NCI-H526 (cell line): Measurements from ENCODE around the gene ZFP64.
"Not testable (repeated sequence)": the region's sequence is repeated elsewhere in the genome, so short reads cannot be mapped to it uniquely, and the experiment has no call there.

Experiments
- DNase-seq, 2 experiments: peaks; one replicate each; lab custom pipeline; 2025; lab: John Stamatoyannopoulos, UW

ZFP64 gene

GRCh38 chr20:52204136-52204535 is 12.6 kb upstream of the ZFP64 start:
- no peak for DNase-seq

- DNase-seq, result no peak
Measured at GRCh38 chr20:52201395-52201794, 9.8 kb upstream of the ZFP64 start.

- DNase-seq, result no peak
Measured at GRCh38 chr20:52200870-52201269, 9.3 kb upstream of the ZFP64 start.

GRCh38 chr20:52196845-52197244 is 5.3 kb upstream of the ZFP64 start:
- DNase-seq, result no peak

- DNase-seq, result no peak
Measured at GRCh38 chr20:52193886-52194545, 2.4 kb upstream of the ZFP64 start.

- DNase-seq, result no peak
Measured at GRCh38 chr20:52193133-52193532, 1.6 kb upstream of the ZFP64 start.

- DNase-seq, result not testable (repeated sequence)
Measured at GRCh38 chr20:52192719-52193007, 1.1 kb upstream of the ZFP64 start.

- DNase-seq, result peak; percentile 42 to 85
Measured at GRCh38 chr20:52191916-52192718, 538 bp upstream of the ZFP64 start.

GRCh38 chr20:52190437-52191131 is 995 bp downstream of the ZFP64 start:
- peak; percentile 51 to 65 for DNase-seq

- DNase-seq, result no peak
Measured at GRCh38 chr20:52181766-52182165, 9.8 kb downstream of the ZFP64 start.

- DNase-seq, result no peak
Measured at GRCh38 chr20:52180180-52180840, 11.3 kb downstream of the ZFP64 start.

- no peak for DNase-seq
Measured at GRCh38 chr20:52179331-52180179, 12.0 kb downstream of the ZFP64 start.

- DNase-seq, result no peak
Measured at GRCh38 chr20:52178691-52179090, 12.9 kb downstream of the ZFP64 start.

GRCh38 chr20:52175840-52176239 is 15.7 kb downstream of the ZFP64 start:
- DNase-seq, result no peak

GRCh38 chr20:52172392-52173047 is 19.1 kb downstream of the ZFP64 start:
- no peak for DNase-seq

- no peak for DNase-seq
Measured at GRCh38 chr20:52171025-52171424, 20.6 kb downstream of the ZFP64 start.

GRCh38 chr20:52168116-52168515 is 23.5 kb downstream of the ZFP64 start:
- DNase-seq, result no peak

GRCh38 chr20:52167232-52167840 is 24.2 kb downstream of the ZFP64 start:
- DNase-seq, result no peak

- DNase-seq, result no peak
Measured at GRCh38 chr20:52166150-52166549, 25.4 kb downstream of the ZFP64 start.

- DNase-seq, result no peak
Measured at GRCh38 chr20:52160621-52161204, 30.9 kb downstream of the ZFP64 start.
